PC-9 (cell line): ENCODE data around the gene SAMD8. TPM values are rescaled to one million over a fixed set of nuclear protein-coding genes. Genes with fewer than 3 reads are reported as not detected.

Experiments
- BruUV-seq: library from RNA; stranded (reverse); fragments of 400-500 nt; replicated peaks from 2 replicates; lab custom pipeline; 2021; lab: Mats Ljungman, UMichigan
- CTCF ChIA-PET: fragments of 300-600 bp; sonication (Branson Sonifier 250); formaldehyde crosslinking; loops from one replicate; lab custom pipeline; 2022; ENCODE audit warnings: antibody characterized with exemption; lab: Charles Lee
- POLR2A ChIA-PET: fragments of 300-600 bp; sonication (Branson Sonifier 250); formaldehyde crosslinking; loops from one replicate; lab custom pipeline; 2022; ENCODE audit warnings: antibody characterized with exemption; ENCODE audit not compliant: unreplicated experiment; lab: Charles Lee
- DNase-seq, 2 experiments: peaks; one replicate each; pipeline versions ENCODE4 v3.0.0 to v3.0.0-alpha.2; 2015 to 2022; ENCODE audit warnings: mixed read lengths in 1 of 2
- H2AFZ ChIP-seq: fragments of 200-600 bp; sonication (generic); 2 replicates; pipeline ENCODE4 v1.8.1; 2017; ENCODE audit warnings: antibody characterized with exemption
- H3F3A ChIP-seq: fragments of 200-600 bp; sonication (generic); 2 replicates; pipeline ENCODE4 v1.8.1; 2017; ENCODE audit warnings: antibody characterized with exemption, mild to moderate bottlenecking, low read depth; ENCODE audit not compliant: insufficient read depth
- H3K27ac ChIP-seq: fragments of 200-600 bp; sonication (generic); 2 replicates; pipeline ENCODE4 v1.6.1; 2016; ENCODE audit warnings: mixed run types
- H3K27me3 ChIP-seq: fragments of 200-600 bp; sonication (generic); 2 replicates; pipeline ENCODE4 v1.6.1; 2016; ENCODE audit warnings: low read depth, mixed run types; ENCODE audit not compliant: insufficient read depth
- H3K36me3 ChIP-seq: fragments of 200-600 bp; sonication (generic); 2 replicates; pipeline ENCODE4 v1.6.1; 2016; ENCODE audit warnings: low read depth, mixed run types
- H3K4me1 ChIP-seq: fragments of 200-600 bp; sonication (generic); replicated peaks from 2 replicates; pipeline ENCODE4 v1.6.1; 2016; ENCODE audit warnings: mixed run types; ENCODE audit not compliant: insufficient read depth
- H3K4me2 ChIP-seq: fragments of 200-600 bp; sonication (generic); 2 replicates; pipeline ENCODE4 v1.6.1; 2017; ENCODE audit warnings: mixed run types
- H3K4me3 ChIP-seq: fragments of 200-600 bp; sonication (generic); 2 replicates; pipeline ENCODE4 v1.6.1; 2016; ENCODE audit warnings: mixed run types
- H3K79me2 ChIP-seq: fragments of 200-600 bp; sonication (generic); 2 replicates; pipeline ENCODE4 v1.6.1; 2017; ENCODE audit warnings: low read depth, mixed run types
- H3K9me2 ChIP-seq: fragments of 200-600 bp; sonication (generic); 2 replicates; pipeline ENCODE4 v1.8.1; 2017; ENCODE audit warnings: mild to moderate bottlenecking; ENCODE audit not compliant: insufficient read depth
- H3K9me3 ChIP-seq: fragments of 200-600 bp; sonication (generic); 2 replicates; pipeline ENCODE4 v1.8.1; 2016; ENCODE audit warnings: low read depth; ENCODE audit not compliant: insufficient read depth
- H4K20me1 ChIP-seq: fragments of 200-600 bp; sonication (generic); 2 replicates; pipeline ENCODE4 v1.8.1; 2017; ENCODE audit not compliant: insufficient read depth
- CTCF ChIP-seq: fragments of 200-600 bp; sonication (generic); conservative IDR thresholded peaks from 2 replicates; pipeline ENCODE4 v1.6.1; 2017; ENCODE audit warnings: mixed run types, antibody characterized with exemption, mild to moderate bottlenecking, moderate library complexity
- EZH2 ChIP-seq: fragments of 200-600 bp; sonication (generic); IDR thresholded peaks from 2 replicates; pipeline ENCODE4 v1.8.0; 2017; ENCODE audit warnings: antibody characterized with exemption, low read depth
- intact Hi-C: fragments of 100-400 bp; cut with micrococcal nuclease; formaldehyde crosslinking; loops from one replicate; pipeline ENCODE4 v1.10.0; 2022; ENCODE audit not compliant: unreplicated experiment
- total RNA-seq: library from RNA; stranded (reverse); gene quantifications from 2 replicates; pipeline ENCODE4 v1.2.3, GENCODE V29; 2021

Gene SAMD8
- total RNA-seq, 1 experiment from 2014 or later, result 31.1 TPM

GRCh38 chr10:75207079-75207856 is 95.8 kb downstream of the SAMD8 start:
- TF ChIP-seq CTCF (no peak), EZH2 (no peak)
- no peak overlapping the region for H3K27ac ChIP-seq
- H3K4me1 ChIP-seq, result peaks cover 28% of the 10 kb centered on the region
- intact Hi-C loops, result no loop called here
- H3K4me2 ChIP-seq, result no peak overlapping the region
- H3K4me3 ChIP-seq, result no peak overlapping the region
- H3K9me2 ChIP-seq, result no peaks in the 10 kb centered on the region
- CTCF ChIA-PET, result no interaction called here
- POLR2A ChIA-PET, result no interaction called here
- H3K27me3 ChIP-seq, result no peaks in the 10 kb centered on the region
- H3K9me3 ChIP-seq, result no peaks in the 10 kb centered on the region
- no peak for DNase-seq
- peaks cover 7% of the 10 kb centered on the region for H4K20me1 ChIP-seq
- H3K79me2 ChIP-seq, result peaks cover 16% of the 10 kb centered on the region
- H3K36me3 ChIP-seq, result no peaks in the 10 kb centered on the region; the same call in 1 of the 2 replicates
- BruUV-seq, result no TSS peak
- no peak overlapping the region for H2AFZ ChIP-seq
- H3F3A ChIP-seq, result peaks cover 20% of the 10 kb centered on the region

- peaks cover 4% of the 10 kb centered on the region for H3K36me3 ChIP-seq
- no peak for TF ChIP-seq CTCF
- TF ChIP-seq EZH2, result no peak
- peaks cover 11% of the 10 kb centered on the region for H4K20me1 ChIP-seq
- H3K27me3 ChIP-seq, result no peaks in the 10 kb centered on the region
- no peak overlapping the region for H2AFZ ChIP-seq
- H3K4me1 ChIP-seq, result peaks cover 28% of the 10 kb centered on the region
- no peak overlapping the region for H3K27ac ChIP-seq
- intact Hi-C loops, result no loop called here
- H3F3A ChIP-seq, result peaks cover 23% of the 10 kb centered on the region
- DNase-seq, result no peak
- POLR2A ChIA-PET, result no interaction called here
- H3K9me3 ChIP-seq, result no peaks in the 10 kb centered on the region
- H3K4me2 ChIP-seq, result no peak overlapping the region
- peaks cover 21% of the 10 kb centered on the region for H3K79me2 ChIP-seq
- no TSS peak for BruUV-seq
- CTCF ChIA-PET, result no interaction called here
- no peaks in the 10 kb centered on the region for H3K9me2 ChIP-seq
- H3K4me3 ChIP-seq, result no peak overlapping the region
Observed at GRCh38 chr10:75207857-75208144, 96.3 kb downstream of the SAMD8 start.

GRCh38 chr10:75208181-75208580 is 96.7 kb downstream of the SAMD8 start:
- H2AFZ ChIP-seq, result no peak overlapping the region
- intact Hi-C loops, result no loop called here
- peaks cover 25% of the 10 kb centered on the region for H3K79me2 ChIP-seq
- no peak for TF ChIP-seq CTCF
- no peak for TF ChIP-seq EZH2
- H3K27ac ChIP-seq, result no peak overlapping the region
- no peaks in the 10 kb centered on the region for H3K27me3 ChIP-seq
- peaks cover 8% of the 10 kb centered on the region for H3K36me3 ChIP-seq
- CTCF ChIA-PET, result no interaction called here
- H3K9me2 ChIP-seq, result no peaks in the 10 kb centered on the region
- no peak overlapping the region for H3K4me3 ChIP-seq
- H3K4me2 ChIP-seq, result no peak overlapping the region
- DNase-seq, result no peak
- H4K20me1 ChIP-seq, result peaks cover 11% of the 10 kb centered on the region
- H3K4me1 ChIP-seq, result peaks cover 28% of the 10 kb centered on the region
- H3F3A ChIP-seq, result peaks cover 27% of the 10 kb centered on the region
- POLR2A ChIA-PET, result no interaction called here
- H3K9me3 ChIP-seq, result no peaks in the 10 kb centered on the region
- no TSS peak for BruUV-seq
